Jurkat, Clone E6-1 (cell line): ENCODE measurements around the gene HSPA6. TPM values are rescaled to one million over a fixed set of nuclear protein-coding genes. Genes with fewer than 3 reads are reported as not detected.
"Not testable (repeated sequence)": the region's sequence is repeated elsewhere in the genome, so short reads cannot be mapped to it uniquely, and the experiment has no call there.

ENCODE experiments used
- DNase-seq: peaks from one replicate; pipeline ENCODE4 v3.0.0-alpha.2; 2011; ENCODE audit warnings: low read depth, low spot score
- H3K4me3 ChIP-seq: 2 replicates; pipeline ENCODE4 v1.5.1; 2011; ENCODE audit warnings: mild to moderate bottlenecking, low read length, control low read depth, moderate library complexity
- polyA plus RNA-seq: library from polyadenylated mRNA; unstranded; fragments of >200 nt; gene quantifications from one replicate; pipeline ENCODE4 v1.2.1, GENCODE V29; 2012; ENCODE audit warnings: missing spikeins; ENCODE audit not compliant: insufficient read length, insufficient read depth

Gene HSPA6
- polyA plus RNA-seq: not detected

- peak within 1 kb of the TSS; percentile 65 for H3K4me3 ChIP-seq
- peak; percentile 73 for DNase-seq
Observed at GRCh38 chr1:161523817-161524741, at the start of gene HSPA6. HSPA6 (plus strand) TSS chr1:161524540; CDS start chr1:161524659, 119 bp downstream.

- not testable (repeated sequence) for DNase-seq, H3K4me3 ChIP-seq
Observed at GRCh38 chr1:161477711-161478110, 46.6 kb upstream of the HSPA6 start.

- no peak overlapping the region for H3K4me3 ChIP-seq
- no peak for DNase-seq
Observed at GRCh38 chr1:161478985-161479384, 45.4 kb upstream of the HSPA6 start.

GRCh38 chr1:161480381-161481035, 43.8 kb upstream of the HSPA6 start:
- no peak overlapping the region for H3K4me3 ChIP-seq
- DNase-seq: no peak

- H3K4me3 ChIP-seq: no peak overlapping the region
- no peak for DNase-seq
Observed at GRCh38 chr1:161481624-161482392, 42.5 kb upstream of the HSPA6 start.

GRCh38 chr1:161482610-161483009, 41.7 kb upstream of the HSPA6 start:
- DNase-seq: no peak
- H3K4me3 ChIP-seq: no peak overlapping the region

- DNase-seq: no peak
- no peak overlapping the region for H3K4me3 ChIP-seq
Observed at GRCh38 chr1:161483361-161483760, 41.0 kb upstream of the HSPA6 start.

GRCh38 chr1:161484613-161485012, 39.7 kb upstream of the HSPA6 start:
- no peak overlapping the region for H3K4me3 ChIP-seq
- no peak for DNase-seq

GRCh38 chr1:161486806-161487741, 37.3 kb upstream of the HSPA6 start:
- H3K4me3 ChIP-seq: no peak overlapping the region
- DNase-seq: peak; percentile 71

GRCh38 chr1:161491472-161491871, 32.9 kb upstream of the HSPA6 start:
- no peak overlapping the region for H3K4me3 ChIP-seq
- DNase-seq: no peak

GRCh38 chr1:161492827-161493226, 31.5 kb upstream of the HSPA6 start:
- no peak overlapping the region for H3K4me3 ChIP-seq
- DNase-seq: no peak

- H3K4me3 ChIP-seq: no peak overlapping the region
- no peak for DNase-seq
Observed at GRCh38 chr1:161494091-161494735, 30.1 kb upstream of the HSPA6 start.

- no peak for DNase-seq
- no peak overlapping the region for H3K4me3 ChIP-seq
Observed at GRCh38 chr1:161495490-161495889, 28.9 kb upstream of the HSPA6 start.

GRCh38 chr1:161497961-161498360, 26.4 kb upstream of the HSPA6 start:
- no peak for DNase-seq
- no peak overlapping the region for H3K4me3 ChIP-seq

- H3K4me3 ChIP-seq: no peak overlapping the region
- no peak for DNase-seq
Observed at GRCh38 chr1:161498646-161499045, 25.7 kb upstream of the HSPA6 start.

- H3K4me3 ChIP-seq: no peak overlapping the region
- DNase-seq: no peak
Observed at GRCh38 chr1:161499099-161500039, 25.0 kb upstream of the HSPA6 start.

- no peak overlapping the region for H3K4me3 ChIP-seq
- DNase-seq: no peak
Observed at GRCh38 chr1:161501234-161501633, 23.1 kb upstream of the HSPA6 start.
